HG03108 (cell line): ENCODE data around the gene MACROD2.

ENCODE experiments used
- ATAC-seq: cut with Tn5 transposase; IDR thresholded peaks from one replicate; pipeline ENCODE4 v1.9.1; 2021; ENCODE audit warnings: moderate library complexity; ENCODE audit not compliant: unreplicated experiment

Gene MACROD2

DNA sequence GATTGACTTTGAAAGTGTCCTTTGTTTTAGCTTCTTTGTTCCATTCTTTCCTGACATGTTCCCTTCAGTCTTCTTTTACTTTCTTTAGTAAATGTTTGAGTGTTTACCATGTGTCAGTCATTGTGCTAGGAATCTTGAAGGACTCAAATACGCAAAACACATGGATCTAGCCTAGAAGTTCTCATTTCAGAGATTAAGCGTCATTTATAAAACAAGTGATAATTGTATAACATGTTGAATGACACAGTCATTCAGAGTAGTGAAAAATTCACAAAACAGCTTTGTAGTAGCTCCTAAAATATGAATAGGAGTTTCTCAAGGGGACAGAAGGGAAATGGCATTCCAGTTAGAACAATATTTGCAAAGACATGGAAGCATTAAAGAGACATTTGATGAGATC is 66.9 kb downstream of the MACROD2 start:
- no peak for ATAC-seq

DNA sequence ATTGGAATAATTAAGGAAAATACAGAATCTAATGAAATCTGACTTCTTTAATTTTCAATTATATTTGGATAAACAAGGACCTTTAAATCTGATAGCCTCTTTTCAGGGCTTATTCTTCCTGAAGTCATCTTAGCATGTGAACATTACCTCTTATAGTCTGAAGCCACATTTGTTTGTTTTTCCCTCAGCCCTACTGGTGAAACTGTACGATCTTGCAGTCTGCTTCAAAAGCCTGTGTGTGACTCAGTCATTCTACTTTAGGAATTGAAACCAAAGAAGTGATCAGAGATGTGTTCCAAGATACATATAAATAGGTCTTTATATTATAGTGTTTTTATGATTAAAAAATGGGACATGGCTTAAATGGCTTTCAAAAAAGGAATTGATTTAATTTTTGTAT is 67.5 kb downstream of the MACROD2 start:
- no peak for ATAC-seq

DNA sequence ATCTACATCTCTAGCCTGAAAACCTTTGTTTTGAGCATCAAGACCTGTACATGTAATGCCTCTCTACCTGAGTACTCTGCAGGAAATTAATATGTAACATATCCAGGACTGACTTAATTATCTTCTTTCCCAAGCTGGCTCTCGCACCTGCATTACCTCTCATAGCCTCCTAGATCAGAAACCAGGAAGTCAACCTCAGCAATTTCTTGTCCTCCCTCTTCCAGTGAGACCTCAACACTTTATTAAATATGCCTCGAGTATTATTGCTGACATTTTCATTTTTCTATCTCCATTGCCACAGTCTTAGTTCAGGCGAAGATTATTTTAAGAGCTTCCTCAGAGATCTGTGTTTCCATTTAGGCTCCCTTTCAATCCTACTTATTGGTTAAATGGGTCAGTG is 69.0 kb downstream of the MACROD2 start:
- no peak for ATAC-seq

DNA sequence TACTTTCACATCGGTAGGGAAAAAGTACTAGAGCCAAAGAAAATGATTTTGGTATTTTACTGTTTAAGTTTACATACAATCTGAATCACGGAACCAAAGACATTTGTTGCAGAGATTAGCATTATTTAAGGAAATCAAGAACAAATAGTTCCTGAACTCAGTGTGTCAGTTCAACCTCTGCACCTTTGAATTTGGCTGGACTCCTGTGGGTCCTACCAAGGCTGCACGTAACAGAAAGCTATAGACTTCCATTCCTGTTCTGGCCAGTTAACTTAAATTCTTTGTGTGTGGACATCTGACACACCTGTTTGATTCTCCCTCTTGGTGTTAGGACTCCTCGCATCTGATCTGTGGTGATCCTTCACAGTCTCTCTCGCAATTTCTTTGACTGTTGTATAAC is 69.6 kb downstream of the MACROD2 start:
- no peak for ATAC-seq

DNA sequence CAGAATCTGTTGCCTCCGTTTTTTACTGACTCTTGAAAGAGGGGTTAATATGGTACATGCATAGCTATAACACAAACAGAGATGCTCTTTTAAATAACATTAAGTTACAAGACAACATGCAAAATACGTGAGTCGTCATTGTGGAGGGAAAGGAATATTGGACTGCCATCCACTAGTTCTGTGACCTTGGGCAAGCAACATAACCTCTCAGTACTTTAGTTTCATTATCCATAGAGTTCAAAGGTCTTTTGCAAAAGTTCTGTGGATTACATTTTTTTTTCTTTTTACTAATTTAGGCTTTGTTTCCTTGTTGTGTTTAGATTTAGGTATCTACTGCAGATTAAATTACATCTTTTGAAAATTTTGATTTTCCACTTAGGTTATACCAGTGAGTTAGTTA is 70.5 kb downstream of the MACROD2 start:
- no peak for ATAC-seq

DNA sequence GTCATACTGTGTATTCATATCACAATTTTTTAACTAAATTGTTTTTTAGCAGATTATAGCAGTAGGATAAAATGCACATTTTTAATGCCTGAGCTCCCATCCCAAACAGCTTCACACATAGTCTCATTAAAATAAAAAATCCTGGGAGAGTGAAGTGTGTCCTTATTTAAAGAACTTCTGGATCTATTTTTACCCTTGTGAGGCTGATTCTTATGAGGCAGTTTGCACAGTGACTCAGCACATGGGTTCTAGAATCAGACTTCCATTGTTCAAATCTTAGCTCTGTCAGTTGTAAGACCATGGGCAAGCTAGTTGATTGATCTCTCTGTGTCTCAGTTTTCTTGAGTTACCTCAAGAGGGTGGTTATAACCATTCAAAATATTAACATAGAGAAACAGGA is 72.3 kb downstream of the MACROD2 start:
- ATAC-seq: no peak

DNA sequence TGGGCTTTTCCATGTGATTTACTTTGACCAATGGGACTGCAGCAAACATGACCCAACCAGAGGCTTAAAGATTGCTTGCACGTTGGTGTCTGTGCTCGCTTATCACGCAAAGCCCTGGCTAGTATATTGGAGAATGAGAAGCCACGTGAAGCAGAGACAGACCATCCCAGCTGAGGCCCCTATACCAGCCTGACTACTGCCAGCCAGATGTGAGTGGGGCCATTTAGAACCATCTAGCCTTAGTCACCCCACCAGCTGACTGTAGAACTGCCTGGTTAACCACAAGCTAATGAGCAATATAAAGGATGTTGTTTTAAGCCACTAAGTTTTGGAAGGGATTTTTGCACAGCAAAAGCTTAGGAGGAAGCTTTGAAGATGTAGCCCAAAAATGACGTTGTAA is 74.5 kb downstream of the MACROD2 start:
- no peak for ATAC-seq

DNA sequence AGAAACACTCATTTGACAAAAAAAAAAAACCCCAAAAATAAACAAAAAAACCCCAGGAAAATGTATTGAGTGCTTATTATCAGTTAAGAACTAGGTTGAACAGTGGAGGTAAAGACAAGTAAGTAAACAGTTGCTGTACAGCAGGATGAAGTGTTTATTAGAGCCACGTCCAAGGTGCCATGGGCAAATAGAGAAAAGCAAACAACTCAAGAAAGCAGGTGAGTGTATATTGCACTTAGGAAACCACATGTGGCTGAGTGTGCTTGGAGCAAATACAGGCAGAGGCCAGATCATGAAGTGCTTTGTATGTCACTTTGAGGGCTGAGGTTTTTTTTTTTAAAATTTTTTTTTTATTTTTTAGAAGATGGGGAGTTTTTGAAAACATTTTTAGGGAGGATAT is 98.3 kb downstream of the MACROD2 start:
- no peak for ATAC-seq

DNA sequence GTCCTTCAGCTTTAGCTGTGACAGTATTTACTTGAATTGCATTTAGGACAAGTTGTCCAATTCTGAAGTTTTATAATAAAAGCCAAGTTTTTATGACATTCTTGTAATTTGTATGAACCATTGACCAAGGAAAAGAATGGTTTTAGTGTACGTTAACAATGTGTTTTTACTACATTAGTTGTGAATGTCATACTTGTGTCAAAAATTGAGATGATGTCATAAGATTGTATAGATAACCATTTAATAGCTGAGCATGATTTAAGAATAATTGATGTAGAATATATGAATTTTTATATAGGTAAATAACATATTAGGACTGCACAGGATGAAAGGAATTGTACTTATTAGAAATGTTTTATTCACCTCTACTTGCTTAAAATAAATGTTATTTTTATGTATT is 102.9 kb downstream of the MACROD2 start:
- no peak for ATAC-seq

DNA sequence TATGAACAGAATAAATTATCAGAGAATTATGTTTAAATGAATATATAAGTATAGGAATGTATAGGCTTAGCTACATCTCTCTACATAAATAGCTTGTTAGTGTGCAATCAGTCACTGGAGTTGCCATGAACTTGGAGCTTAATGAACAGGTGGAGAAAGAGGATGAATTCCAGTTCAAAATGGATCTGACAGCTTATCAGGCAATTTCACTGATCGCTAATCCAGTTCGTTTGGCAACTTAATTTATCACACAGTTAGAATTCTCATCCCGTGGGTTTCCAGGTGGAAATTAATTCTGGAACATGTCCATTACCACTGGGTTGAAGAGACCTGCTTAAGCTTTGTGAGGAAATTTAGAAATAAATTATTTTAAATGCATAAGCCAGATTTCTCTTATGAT is 118.1 kb downstream of the MACROD2 start:
- no peak for ATAC-seq

DNA sequence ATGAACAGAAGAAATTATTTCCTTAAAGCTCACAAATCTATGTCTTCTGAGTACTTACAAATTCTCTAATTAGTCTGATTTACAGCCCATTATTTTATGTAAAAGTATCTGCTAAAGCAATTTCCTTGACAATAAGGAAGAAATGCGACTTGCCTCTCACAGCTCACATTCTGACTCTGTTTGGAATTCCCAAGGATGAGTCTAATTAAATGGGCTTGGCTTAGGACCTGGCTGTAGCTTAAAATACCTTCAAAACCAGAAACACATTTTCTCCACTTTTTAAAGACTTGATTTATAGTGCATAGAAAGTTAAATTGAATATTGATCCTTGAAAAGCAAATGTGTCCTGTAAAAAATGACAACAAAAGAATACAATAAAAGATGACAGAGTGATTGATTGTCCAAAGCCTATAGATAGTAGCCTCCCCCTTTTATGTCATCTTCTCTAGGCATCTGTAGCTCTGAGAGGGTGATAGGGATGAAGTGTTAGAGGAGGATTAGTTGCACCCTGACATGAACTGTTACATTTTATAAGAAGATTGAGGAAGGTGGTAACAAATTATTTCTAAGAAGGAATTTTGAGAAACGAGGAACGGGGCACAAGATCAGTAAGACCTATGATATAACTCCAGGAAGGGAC is 118.9 kb downstream of the MACROD2 start:
- ATAC-seq: no peak

DNA sequence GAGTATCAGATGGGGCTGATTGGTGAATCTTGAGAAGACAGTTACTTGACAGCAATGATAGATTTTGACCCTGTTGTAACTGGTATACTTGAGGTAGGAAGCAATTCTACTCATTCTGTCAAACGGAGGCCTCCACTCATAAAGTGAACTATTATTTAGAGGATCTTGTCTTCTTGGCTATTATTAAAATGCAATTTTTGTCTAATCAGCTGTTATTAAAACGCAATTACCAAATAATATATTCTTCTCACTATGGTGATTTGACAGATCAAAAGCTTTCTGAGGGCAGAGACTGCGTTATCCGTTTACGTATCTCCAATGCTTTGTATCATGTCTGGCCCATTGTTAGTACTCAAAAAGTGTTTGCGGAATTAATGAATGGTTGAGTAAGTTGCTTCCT is 120.7 kb downstream of the MACROD2 start:
- ATAC-seq: no peak

DNA sequence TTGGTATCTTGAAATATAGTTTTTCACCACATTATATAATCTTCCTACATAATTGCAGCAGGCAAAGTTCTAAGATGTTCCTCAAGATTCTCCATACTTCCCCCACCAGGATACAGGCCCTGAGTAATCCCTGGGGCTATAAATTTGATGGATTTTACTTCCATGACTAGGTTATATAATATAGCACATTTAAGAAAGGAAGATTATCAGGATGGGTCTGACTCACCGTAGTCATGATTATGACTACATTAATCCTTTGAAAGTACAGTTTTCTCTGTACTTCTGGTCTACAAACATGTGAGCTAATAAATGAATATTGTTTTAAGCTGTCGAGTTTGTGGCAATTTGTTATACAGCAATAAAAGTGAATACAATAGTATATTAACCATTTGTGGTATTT is 122.5 kb downstream of the MACROD2 start:
- ATAC-seq: no peak

DNA sequence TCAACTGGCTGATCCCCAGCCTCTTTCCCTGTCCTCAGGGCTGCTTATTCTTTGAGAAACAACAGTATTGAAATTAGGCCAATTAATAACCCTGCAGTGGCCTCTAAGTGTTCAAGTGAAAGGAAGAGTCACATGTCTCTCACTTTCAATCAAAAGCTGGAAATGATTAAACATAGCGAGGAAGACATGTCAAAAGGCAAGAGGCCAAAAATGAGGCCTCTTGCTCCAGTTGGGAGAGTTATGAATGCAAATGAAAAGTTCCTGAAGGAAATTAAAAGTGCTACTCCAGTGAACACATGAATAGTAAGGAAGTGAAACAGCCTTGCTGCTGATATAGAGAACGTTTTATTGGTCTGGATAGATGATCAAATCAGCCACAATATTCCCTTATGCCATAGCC is 131.5 kb downstream of the MACROD2 start:
- no peak for ATAC-seq

DNA sequence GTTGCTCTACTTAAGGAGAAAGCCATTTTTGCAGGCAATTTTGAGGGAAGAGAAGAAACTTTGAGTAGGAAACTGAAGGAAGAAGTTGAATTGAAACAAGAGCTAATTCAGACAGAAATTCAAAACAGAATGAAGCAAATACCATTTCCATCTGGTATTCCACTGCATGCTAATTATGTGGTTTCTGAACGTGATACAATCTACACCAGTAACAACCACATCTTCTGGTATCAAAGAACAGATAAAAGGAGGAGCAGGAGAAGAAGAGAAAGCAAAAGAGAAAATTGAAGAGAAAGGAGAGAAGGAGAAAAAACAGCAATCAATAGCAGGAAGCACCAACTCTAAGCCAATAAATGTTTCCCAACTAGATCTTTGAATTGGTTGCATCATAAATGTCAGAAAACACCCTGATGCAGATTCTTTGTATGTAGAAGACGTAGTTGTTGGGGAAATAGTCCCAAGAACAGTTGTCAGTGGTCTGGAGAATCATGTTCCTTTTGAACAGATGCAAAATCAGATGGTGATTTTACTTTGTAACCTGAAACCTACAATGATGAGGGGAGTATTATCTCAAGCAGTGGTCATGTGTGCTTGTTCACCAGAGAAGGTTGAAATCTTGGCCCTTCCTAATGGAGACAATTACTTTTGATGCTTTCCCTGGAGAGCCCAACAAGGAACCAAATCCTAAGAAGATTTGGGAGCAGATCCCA is 132.4 kb downstream of the MACROD2 start:
- no peak for ATAC-seq

DNA sequence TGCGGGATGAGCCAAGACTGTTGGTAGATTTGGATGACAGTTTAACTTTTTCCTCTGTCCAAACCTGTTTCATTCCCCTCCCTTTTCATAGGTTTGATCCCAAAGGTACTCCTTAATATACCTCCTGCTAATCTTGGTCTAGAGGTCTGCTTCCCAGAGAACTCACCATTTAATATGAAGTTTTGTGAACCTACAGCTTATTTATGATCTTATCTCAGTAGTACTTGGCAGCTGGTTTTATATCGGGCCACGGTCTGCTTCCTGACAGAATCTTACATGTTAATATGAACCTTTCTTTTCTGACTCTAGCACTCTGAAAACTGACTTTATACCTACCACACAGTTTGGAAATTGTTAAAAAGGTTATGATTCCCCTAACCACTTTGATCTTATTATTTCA is 138.7 kb downstream of the MACROD2 start:
- no peak for ATAC-seq

DNA sequence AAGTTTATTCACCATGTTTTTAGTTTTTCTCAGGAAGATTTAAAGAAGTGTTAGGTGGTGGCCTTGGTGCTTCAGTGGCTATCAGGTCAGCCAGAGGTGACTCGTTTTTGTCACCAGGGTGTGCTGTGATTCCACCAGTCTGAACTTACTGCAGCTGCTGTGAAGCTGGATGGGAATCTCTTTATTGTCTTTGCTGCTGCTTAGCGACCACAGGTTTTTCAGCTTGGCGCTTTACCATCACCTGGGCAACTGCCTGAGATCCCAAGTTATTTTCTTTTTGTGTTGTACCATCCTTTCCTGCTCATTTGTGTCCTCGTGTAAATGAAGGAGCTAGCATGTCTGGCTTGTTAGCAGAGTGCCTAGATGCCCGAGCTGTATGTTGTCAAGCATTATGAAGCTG is 146.9 kb downstream of the MACROD2 start:
- no peak for ATAC-seq

DNA sequence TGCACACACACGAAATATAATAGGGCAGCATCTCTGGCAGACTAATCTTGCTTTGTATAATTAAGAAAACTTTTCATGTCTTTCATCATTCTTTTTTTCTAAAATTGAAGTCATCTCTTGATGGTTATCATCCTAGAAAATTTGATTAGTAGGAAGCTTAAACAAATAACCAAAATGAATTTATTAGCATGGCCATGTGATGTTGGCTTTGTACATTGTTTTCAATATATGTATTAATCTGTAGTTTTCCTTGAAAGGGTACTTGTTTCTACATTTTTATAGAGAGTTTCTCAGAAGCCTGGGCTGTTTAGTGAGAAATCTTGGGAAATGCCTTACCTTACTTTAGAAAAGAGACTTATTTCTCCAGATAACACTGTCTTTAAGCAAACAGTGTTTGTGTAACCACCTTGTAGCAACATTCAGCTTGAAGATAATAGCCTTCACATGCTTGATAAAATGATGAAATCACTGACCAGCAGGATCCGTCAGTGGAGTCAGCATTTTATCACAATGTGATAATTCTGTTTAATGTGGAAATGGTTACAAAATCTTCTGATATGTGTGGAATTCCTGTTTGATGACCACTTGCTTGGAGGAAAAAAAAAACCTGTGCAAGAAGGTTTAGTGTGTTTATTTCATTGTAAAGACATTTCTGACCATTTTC is 147.8 kb downstream of the MACROD2 start:
- no peak for ATAC-seq

DNA sequence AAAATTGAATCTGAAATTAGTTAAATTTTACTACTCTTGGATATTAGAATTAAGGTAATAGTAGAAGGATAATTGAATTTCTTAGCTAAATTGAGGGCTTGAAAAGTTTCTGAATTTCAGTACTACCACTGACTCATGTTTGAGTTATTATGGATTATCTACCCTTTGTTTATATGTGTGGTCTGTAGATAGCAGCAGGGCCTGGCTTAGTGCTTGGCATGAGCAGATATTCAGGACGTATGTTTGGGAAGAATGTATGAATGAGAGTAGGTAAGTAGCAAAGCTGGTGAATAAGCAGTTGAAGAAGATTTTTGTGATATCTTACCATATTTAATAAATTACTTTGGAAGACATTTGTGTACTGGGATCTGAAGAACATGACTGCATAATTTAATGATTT is 152.7 kb downstream of the MACROD2 start:
- no peak for ATAC-seq

DNA sequence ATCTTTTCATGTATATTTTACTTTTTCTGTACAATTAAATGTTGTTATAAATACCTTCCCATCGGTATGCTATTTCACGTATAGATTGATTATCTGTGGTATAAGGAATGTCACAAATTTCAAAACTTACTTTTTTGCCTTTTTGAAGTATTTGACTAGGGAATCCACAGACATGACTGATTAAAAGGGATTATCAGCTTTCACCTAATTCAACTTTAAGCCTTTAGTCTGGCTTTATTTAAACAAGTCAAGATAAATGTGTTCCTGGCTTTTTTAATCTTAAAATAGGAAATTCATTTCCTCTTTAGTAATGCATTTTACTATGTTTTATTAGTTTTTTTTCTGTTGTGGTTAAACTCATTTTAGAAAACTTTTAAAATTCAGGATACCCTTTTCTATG is 160.0 kb downstream of the MACROD2 start:
- ATAC-seq: no peak

DNA sequence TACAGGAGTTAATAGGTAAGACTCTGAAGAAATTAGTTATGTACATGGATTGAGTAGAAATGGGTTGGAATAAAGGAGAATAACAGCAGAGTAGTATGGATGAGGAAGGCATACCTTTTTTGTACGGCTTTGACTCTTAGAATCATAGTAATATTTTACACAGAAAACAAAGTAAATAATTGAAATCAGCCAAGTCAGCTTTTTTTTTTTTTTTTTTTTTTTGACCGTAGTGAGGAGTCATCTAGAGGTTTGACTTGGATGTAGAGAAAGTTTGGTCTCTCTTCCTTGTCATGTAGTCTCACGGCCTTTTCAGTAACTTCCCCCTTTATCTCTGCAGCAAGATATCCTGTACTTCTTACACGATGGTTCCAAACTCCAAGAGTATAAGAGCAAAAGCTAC is 183.2 kb downstream of the MACROD2 start:
- ATAC-seq: no peak

DNA sequence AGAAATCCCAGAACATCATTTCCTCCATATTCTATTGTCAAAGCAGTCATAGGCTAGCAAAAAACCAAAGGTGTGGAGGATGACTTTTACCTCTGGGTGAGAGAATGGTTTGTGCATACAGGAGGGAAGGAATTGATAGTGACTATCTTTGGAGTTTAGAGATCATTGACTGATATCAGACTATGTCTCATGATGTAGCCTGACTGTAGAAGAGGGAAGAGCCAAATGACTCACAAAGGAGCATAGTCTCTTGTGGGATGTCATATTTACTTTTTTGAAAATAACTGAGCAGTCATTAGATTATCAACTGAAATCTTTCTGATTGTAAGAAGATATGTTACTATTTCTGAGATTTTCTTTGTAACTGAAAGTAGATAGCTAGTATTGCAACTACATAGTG is 183.6 kb downstream of the MACROD2 start:
- ATAC-seq: no peak
